Urothelium cell line (cell line): ENCODE measurements around the gene NRM.
"Not testable (repeated sequence)": the region's sequence is repeated elsewhere in the genome, so short reads cannot be mapped to it uniquely, and the experiment has no call there.

Experiments
- DNase-seq: peaks from one replicate; pipeline ENCODE4 v3.0.0; 2011; ENCODE audit warnings: low spot score, mixed read lengths
- FAIRE-seq: peaks from 2 replicates; lab custom pipeline; 2011; peaks lifted over from hg19 to GRCh38; lab: Jason Lieb, UNC

The NRM gene

DNA sequence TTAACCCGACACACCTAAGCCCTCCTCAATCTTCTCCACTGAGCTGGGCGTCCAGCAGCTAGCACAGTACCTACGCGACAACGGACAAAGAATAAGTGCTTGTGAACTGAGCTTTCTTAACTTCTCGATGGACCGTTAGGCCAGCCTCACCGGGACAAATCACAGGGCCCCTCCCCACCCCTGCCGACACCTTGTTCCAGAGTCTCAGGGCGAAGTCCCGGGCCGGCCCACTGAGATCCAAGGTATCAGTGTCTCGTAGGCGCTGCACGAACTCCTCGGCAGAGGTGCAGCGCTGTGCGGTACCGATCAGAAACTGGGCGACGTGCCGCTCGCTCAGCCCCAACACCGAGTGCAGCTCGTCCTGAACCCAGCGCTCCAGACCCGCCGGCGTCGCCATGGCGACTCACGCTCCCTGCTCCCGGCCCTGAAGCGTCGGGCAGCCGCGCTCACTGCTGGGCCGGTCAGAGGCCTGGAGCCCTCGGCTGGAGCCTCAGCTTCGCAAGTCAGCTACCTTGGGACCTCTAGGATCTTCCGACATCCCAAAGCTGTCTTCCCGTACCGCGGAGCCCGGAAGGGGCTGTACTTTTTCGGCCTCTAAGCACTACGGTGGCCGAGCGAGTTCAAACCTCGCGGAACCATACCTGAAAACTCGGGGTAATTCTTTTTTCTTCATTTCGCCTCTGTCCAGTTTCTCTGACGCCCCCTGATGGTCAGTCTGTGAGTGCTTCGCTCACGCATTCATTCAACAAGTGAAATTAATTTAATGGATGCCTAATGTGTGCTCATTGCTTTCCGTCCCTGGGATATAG, 18.1 kb downstream of the NRM start, which contains the start of gene DHX16:
TSS of gene DHX16 (minus strand) at position 562 of the 809 bp plus-strand sequence. CDS start at position 397, 165 bp downstream.
- DNase-seq (peak; percentile 92), FAIRE-seq (no peak)

DNA sequence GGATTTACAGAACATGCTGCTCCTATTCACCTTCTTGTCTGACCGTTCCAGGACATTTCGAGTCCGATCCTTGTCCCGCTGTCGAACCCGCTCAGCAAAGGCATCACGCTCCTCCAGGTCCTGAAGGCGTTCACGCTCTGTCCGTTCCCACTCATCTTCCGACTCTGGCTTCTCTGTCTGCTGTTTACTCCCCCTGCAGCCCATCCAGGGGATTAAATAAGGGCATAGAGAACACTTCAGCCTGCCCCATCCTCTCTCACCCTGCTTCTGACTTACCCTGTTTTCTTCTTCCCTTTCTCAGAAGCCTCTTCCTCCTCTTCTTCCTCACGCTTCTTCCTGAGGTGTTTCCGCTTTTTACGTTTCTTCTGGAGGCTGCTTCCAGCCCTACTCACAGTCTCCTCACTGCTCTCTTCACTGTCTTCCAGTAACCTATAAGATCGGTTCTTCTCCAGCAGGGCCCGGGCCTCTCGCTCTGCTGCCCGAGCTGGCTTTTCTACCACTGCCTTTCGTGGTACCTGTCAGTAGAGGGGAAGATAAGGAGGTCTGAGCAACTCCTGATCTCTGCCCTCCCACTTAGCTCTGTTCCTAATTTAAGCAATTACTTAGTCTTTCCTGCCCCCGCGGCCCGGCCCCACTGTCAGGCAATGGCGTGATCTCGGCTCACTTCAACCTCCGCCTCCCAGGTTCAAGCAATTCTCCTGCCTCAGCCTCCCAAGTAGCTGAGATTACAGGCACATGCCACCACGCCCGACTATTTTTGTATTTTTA, 19.8 kb downstream of the NRM start:
- FAIRE-seq: no peak

DNA sequence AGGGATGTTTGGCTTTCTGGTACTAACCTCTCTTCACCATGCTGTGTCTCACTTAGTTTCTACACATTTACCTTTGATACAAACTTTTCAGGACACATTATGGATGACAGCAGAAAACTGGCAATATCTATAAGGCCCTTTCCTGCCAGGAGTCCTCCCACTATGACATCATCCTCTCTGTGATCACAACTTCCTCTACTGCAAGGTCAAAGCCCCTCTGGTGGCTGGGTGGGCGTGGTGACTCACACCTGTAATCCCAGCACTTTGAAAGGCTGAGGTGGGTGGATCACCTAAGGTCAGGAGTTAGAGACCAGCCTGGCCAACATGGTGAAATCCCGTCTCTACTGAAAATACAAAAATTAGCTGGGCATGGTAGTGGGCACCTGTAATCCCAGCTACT, 24.5 kb downstream of the NRM start:
- not testable (repeated sequence) for FAIRE-seq, DNase-seq

More for the DNA sequence above, 19.8 kb downstream of the NRM start:
- no peak for DNase-seq

DNA sequence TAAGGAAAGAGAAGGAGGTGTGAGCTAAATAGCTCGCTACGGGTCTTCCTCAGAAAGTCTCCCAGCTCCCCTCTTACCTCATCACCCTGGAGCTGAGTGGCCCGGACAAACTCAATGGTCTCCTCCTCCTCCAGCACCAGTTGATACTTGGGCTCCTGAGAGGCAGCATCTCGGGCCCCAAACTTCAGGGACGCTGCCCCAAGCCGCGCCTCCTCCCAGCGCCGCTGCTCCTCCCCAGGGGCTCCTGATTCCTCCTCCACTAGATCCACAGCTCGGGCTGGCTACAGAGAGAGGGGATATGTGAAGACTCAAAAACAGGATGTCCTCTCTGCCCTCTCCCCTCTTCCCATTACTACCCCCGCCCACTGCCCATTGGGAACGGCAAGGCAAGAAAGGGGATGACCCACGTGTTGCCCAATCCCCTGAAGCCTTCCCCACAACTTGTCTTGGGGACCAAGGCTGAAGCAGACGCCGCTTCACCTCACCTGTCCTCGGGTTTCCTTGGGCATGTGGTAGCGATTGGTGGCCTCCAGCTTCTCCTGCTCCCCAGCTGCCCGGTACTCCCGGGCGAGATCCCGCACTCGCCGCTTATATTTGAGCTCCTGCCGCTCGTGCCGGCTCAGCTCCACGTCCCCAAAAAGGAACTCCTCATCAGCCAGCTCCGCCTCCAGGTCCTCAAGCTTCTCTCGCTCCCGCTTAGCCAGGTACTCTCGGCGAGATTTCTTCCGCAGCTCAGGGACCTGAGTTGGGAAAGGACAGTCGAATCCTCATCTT, 25.6 kb downstream of the NRM start:
- DNase-seq: no peak
- FAIRE-seq: no peak

DNA sequence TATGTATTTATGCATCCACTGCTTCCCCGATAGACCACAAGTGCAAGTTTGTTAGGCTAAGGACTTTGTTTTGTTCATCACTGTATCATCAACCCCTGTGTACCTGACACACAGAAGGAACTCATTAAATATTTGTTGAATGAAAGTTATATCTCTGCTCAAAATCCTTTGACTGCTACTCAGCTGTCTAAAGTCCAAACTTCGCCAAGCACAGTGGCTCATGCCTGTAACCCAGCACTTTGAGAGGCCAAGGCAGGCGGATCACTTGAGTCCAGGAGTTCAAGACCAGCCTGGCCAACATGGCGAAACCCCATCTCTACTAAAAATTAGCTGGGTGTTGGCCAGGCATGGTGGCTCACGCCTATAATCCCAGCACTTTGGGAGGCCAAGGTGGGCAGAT, 32.9 kb downstream of the NRM start:
- not testable (repeated sequence) for FAIRE-seq, DNase-seq

DNA sequence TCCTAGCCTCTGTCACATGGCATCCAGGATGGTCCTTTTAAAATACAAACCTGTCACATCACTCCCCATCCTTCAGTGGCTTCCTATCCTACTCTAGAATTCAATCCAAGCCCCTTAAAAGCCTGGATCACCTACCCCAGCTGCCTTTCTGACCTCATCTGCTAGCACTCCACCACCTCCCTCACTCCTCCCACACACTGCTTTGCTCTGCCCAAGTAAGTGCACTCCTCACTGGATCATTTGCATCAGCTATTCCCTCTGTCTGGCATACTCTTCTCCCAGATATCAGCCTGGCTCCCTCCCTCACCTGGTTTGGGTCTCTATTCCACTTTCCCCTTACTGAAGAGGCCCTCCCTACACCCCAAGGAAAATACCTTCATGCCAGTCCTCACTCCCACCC, 33.3 kb downstream of the NRM start:
- FAIRE-seq (no peak), DNase-seq (no peak)

DNA sequence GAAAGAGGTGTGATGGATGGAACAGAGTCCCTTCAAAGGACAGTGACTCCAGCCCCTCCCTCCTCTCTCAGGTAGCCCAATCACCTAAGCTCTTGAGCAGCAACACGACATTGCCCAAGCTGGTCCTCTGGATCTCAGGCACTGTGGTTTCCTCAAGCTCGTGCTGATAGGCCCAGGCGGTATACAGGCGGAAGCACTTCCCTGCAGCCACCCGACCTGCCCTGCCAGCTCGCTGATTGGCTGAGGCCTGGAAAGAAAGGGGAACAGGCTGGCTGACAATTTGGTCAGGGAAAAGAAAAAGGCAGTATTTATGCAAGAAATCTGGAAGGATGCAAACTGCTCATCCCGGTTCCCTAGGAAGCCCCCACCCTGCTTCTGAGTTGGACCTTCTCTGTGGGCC, 34.3 kb downstream of the NRM start:
- FAIRE-seq (no peak), DNase-seq (no peak)

DNA sequence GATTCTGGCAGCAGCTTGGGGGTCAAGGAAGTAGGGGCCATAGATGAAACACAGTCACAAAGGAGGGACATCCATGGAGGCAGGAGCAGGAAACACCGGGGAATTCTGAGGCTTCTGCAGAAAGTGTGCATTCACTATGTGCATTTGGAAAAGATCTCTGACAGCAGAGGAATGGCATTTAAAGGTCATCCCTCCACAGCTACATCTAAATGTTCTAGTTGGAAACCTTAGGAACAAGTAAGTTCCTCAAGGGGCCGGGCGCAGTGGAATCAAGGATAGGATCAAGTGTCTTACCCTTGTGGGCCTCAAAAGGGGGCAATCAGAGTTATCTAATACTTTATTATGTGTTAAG, 35.1 kb downstream of the NRM start:
- FAIRE-seq (no peak), DNase-seq (no peak)

DNA sequence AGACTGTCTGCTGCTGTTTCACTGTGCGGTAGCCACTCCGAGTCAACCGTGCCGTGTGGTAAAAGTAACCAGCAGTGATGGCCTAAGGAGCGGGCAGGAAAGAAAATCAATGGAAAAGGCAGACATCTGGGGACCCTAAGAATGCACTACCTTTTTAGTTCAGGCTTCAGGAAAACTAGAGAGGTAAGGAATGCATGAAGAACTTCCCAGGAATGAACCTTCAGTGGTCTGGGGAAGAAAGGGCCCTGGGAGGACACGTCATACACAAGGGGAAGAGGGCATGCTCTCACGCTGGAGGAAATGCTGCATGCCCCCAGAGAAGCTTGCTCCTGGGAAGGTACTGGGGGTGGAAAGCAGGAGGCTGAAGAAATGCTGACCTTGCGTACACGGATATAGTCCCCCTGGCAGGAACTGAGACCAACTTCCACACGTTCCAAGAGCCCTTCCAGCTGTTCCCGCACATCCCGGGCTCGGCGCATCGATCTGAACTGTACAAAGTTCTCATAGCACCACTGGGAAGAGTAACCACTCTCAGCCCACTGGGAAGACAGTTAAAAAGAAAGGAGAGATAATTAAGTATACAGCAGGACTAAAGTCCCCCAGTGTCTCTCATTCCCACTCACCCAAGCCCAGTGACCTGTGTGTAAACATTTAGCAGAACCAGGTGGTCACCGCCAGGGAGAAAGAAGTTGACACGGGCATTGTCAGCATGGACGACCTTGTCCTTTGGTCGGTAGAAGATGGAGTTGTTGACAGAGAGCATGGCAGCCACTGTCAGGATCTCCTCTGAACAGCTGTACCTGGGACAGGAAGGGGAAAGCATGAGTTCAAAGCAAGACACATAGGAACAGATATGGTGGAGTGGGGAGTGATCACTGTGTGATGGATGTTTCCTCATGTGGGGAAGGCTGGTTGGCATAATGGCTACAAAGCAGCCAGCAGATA, 35.7 kb downstream of the NRM start:
- DNase-seq (no peak), FAIRE-seq (no peak)

DNA sequence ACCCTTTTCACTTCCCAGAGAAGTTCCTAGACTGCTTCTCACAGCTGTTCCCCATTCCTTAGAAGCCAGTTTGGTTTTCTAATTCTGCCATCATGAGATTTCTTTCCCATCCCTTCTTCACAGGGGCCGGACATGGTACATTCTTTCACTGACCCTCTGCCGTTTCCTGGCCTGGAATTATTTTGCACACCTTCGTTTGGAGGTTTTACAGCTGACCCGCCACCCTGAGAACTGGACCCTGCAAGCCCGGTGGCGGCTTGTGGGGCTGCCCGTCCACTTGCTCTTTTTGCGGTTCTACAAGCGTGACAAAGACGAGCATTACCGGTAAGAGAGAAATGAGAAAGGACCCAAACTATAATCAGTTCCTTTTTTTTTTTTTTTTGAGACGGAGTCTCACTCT, 39.6 kb downstream of the NRM start:
- DNase-seq (no peak), FAIRE-seq (no peak)

DNA sequence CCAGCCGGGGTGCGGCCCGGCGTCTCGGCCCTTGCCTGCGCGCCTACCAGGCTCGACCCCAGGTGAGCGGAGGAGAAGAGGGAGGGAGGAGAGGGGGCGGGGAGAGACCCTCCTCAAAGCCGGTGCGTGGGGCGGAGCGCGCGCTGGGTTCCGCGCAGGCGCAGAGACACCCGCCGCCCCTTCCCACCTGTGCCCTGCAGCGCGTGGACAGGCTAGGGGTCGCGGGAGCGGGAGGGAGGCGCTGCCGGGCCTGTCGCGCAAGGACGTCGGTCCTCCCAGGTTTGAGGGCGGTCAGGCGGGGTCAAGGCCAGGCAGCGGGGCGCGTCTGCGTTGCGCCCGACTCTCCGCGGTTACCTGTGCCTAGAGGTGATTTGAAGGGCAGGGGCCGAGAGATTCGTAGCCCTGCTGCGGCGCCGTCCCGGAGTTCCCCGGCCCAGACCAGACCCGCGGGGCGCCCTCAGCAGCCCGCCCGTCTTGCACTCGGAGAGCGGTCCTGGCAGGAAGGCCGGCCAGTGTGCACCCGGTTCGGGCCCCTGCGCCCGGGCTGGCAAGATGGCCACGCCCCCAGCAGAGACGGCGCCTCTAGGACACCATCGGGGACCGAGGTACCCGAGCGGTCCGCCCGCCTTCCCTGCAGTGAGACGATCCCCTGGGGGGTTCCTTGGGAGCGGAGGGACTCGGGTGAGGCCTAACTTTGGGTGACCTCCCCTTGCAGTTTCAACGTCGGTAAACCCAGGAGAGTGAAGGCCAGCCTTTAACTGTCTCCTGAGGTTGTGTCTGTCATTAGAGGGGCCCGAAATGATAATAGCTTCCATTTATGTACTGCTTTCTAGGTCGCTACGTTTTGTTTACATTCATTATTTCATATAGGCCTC, 43.3 kb downstream of the NRM start:
- FAIRE-seq (no peak), DNase-seq (peak; percentile 85)

DNA sequence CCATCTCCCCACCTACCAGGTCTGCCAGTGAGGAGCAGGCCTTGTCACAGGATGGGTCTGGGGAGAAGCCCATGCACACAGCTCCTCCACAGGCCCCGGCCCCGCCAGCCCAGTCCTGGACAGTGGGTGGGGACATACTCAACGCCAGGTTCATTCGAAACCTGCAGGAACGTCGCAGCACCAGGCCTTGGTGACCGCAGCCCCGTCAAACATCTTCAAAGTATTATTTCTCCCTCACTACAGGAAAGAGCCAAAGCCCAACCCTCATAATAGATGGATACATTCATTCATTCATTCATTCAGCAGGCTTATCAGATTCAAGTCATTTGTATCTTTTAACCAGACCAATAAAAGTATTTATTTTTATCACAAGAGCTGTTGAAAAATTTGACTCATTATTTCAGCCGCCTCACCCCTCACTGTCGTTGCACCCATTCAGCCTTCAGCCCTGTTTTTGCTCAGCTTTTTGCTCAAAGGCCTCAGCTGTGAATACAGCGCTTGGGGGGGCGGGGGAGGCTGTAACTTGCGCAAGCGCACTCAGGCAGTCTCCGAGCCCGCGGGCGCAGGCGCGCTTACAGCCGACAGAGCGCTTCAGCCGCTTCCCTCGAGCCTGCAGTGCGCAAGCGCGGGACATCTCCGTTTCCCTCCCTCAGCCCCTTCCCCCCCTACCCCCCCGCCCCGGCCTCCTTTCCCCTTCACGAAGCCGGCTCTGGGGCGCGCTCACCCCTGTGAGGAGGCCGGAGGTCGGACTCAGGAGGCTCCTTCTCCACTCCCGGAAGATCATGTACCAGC, 44.1 kb downstream of the NRM start, which contains the start of gene C6orf136:
TSS of gene C6orf136 (plus strand) at position 684 of the 792 bp plus-strand sequence. CDS start at position 783, 99 bp downstream.
- FAIRE-seq (no peak), DNase-seq (peak; percentile 98)

DNA sequence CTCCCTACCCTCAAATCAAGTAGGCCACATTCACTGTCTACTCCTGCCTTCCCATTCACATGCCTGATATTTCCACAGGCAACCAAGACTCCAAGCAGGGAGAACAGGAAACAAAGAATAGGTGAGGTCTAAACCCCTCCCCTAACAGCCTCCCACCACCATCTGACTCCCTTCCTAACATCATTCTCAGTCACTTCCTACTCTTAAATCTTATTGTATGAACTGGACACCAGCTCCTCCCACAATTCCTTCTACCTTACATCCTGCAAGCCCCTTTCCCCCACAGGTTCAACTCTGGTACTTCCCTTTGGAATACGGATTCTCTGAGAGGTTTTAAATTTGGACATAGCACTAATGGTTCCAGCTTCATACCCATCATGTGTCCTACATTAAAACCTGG, 44.8 kb downstream of the NRM start:
- FAIRE-seq: no peak
- no peak for DNase-seq

DNA sequence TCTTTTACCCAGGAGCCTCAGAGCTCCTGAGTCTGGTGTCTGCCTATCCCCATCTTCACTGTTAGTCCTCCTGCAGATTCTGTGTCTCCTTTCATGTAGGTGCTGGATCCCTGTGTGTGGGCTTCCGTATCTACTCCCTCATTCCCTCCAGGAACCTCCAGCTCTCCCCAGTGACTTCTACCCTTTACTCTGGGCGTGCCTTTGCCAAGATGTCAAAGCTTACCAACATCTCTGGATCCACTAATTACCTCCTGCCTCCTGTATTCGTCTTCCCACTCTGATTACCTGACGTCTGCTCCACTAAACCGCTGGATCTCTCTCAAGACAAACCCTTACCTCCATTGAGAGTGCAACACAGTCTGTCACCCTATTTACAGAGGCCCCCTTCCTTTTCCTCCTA, 46.0 kb downstream of the NRM start:
- FAIRE-seq: no peak

DNA sequence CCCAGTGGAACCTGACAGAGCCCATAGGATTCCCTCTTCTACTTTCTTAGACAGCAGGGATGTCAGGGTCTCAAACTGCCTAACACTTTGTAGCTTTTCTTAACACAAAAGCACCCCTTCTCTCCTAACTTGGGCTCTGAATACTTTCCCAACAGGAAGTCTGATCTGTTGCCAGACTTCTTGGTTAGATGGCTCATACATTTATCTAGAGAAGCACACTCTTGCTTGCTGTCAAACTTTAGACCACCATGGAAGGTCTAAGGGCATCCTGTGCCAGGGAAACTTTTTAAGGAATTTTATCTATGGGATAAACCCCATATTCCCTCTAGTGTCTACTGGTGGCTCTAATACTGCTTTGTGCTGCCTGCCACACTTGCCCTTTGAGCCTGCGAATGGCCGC, 47.1 kb downstream of the NRM start:
- no peak for FAIRE-seq
- no peak for DNase-seq

More for the DNA sequence above, 46.0 kb downstream of the NRM start:
- no peak for DNase-seq

DNA sequence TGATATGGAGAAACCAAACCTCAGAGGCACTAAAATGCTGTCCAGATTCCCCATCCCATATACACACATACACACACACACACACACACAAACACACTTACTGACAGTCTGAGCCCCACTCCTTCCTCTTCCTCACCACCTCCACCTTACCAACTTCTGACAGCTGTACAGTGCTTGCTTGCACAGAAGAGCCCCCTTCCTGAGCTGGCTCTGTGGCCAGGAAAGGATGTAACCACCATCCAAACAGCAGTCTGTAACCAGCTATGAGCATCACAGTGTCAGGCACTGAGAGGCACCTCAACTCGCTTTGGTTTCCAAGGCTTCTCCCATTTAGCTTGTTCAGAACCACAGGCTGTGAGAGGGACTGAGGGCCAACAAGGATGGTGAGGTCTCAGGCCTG, 49.7 kb downstream of the NRM start:
- no peak for FAIRE-seq

DNA sequence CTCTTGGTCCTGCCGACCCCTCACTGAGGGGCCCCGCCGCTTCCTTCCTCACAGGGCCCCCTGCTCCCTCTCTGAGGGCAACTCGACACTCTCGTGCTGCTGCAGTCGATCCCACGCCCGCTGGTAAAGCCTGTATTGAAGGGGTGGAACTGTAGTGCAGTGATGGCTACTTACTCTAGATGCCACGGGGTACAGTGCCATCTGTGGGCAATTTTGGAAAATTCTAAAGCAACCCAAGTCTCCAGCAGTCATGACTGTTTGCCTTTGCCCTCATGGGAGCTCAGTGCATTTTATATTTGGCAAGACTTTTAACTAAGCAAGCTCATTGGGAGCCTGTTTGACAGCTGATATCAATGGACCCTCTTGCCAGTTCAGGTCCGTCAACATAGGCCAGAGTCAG, 50.3 kb downstream of the NRM start:
- no peak for DNase-seq

More for the DNA sequence above, 49.7 kb downstream of the NRM start:
- no peak for DNase-seq

More for the DNA sequence above, 50.3 kb downstream of the NRM start:
- FAIRE-seq: no peak
